Smooth muscle cell of the pulmonary artery (primary cell): ENCODE measurements around the gene ECM2. TPM values are rescaled to one million over a fixed set of nuclear protein-coding genes. Genes with fewer than 3 reads are reported as not detected.

Experiments used
- total RNA-seq: library from RNA; depleted of rRNA; stranded (reverse); fragments of >200 nt; gene quantifications from 2 replicates; pipeline ENCODE4 v1.2.3, GENCODE V29; 2014

Gene ECM2
- 7.0 and 30.7 TPM in 2 replicates for total RNA-seq

DNA sequence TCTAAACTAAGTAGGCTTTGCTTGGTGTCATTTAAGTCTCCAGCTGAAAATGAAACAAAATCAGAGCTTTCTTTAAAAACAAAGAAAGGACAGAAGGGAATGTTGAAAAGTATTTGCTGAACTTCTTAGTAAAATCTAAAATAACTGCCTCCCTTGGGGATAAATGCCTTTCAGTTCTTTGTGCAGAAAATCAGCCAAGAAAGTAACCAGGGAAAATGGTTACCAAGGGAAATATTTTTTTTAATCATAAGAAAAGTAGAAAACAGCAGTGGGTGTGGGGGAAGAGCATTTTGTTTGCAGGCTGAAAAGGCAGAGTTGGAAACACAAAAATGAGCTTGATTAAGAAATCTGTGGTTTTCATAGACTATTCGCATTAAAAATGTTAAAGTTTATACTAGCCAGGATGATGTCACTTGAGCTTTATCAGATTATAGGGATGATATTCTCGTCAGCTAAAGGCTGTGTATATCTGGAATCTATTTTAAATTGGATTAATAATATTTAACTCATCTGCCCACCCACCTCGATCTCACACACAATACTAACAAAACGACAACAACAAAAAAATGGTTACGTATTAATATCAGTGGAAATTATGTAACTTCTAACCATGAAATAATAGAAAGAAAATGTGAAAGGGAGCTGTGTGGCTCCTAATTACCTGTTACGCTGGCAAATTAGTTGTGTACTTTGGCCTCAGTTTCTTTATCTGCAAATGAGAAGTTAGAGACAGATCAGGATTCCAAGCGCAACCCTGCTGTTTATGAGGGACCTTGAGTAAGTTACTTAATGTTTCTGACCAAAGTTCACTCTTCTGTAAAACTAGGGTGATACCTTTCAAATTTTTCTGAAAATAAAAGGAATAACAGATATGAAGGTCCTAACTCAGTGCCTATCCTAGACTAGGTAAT lies at the start of gene ECM2:
Gene ECM2 (minus strand): TSS at position 51 of the 911 bp plus-strand sequence. CDS start 13,124 bp downstream, outside the sequence.

DNA sequence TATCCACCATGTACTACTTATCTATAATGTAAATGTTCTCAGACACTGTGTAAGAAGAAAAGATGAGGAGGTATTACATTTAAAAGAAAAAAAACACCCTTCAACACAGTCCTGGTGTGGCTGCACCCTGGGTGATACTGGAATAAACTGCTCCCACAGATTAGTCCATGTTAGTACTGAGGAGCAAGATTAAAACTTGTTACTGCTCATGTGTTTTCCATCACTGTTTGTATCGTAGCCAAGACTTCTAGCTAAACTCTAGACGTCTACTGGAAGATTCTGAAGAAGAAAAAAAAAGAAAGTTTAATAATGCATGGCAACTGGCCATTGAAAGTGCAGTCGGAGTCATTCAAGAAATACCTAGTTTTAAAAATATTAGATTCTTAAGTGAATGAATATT lies 53.5 kb downstream of the ECM2 start, which contains the start of gene ASPN:
Gene ASPN (minus strand): TSS at position 178 of the 400 bp plus-strand sequence.

Other genes with a start within 250 kb of the ECM2 start
- gene IARS1, start 242.3 kb downstream of the ECM2 start, total RNA-seq: 317 and 355 TPM in 2 replicates
- 22.7 and 31.1 TPM in 2 replicates for gene NOL8, start 210.6 kb downstream of the ECM2 start, total RNA-seq
- 4.0 and 4.7 TPM in 2 replicates for gene CENPP, start 210.0 kb downstream of the ECM2 start, total RNA-seq
- gene OGN, start 131.4 kb downstream of the ECM2 start, total RNA-seq: 12.8 and 24.7 TPM in 2 replicates
- 1.2 and 2.2 TPM in 2 replicates for gene OMD, start 111.5 kb downstream of the ECM2 start, total RNA-seq
- gene ASPN, start 53.5 kb downstream of the ECM2 start, total RNA-seq: 9.2 and 9.6 TPM in 2 replicates
- gene IPPK, start 134.1 kb upstream of the ECM2 start, total RNA-seq: 14.7 and 18.4 TPM in 2 replicates
- gene BICD2, start 228.8 kb upstream of the ECM2 start, total RNA-seq: 55.1 and 75.3 TPM in 2 replicates